Measurements from ENCODE around the gene ZNF326.

The ZNF326 gene

DNA sequence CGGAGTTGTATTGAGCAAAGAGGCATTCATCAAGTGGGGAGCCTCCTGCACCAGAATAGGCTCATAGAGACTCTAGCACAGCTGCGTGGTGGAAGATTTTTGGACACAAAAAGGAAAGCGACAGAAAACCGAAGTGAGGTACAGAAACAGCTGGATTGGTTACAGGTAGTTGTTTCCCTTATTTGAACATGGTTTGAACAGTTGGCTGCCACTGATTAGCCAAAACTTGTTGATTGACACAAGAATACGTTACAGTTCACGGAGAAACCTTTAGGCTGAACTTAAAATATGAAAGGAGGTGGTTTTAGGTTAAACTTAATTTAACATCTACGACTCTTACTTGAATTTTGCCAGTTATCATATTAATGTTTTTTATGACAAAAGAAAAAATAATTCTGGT lies 89.1 kb downstream of the ZNF326 start:
- DNase-seq: no peak
